T-cell (primary cell): ENCODE results near the gene MAP3K10. TPM values are rescaled to one million over a fixed set of nuclear protein-coding genes. Genes with fewer than 3 reads are reported as not detected.
"Not testable (repeated sequence)": the region's sequence is repeated elsewhere in the genome, so short reads cannot be mapped to it uniquely, and the experiment has no call there.

Experiments
- ATAC-seq, 4 experiments: fragments of 200-7000 bp in 3 of 4; fragments of 150-1000 bp in 1 of 4; cut with Tn5 transposase; replicated peaks in 1 of 4; 1 replicate in 3 of 4; 2 replicates in 1 of 4; pipeline ENCODE4 v1.10.0; 2021; ENCODE audit warnings: moderate library complexity in 3 of 4, mild to moderate bottlenecking in 2 of 4, moderate number of reproducible peaks in 1 of 4
- CTCF ChIA-PET, 2 donors: fragments of 300-600 bp; sonication (Branson Sonifier 250); formaldehyde crosslinking; loops; one replicate each; lab custom pipeline; 2022; ENCODE audit warnings: antibody characterized with exemption in 2 of 2; lab: Charles Lee
- POLR2A ChIA-PET, 2 donors: fragments of 300-600 bp; sonication (Branson Sonifier 250); formaldehyde crosslinking; loops; one replicate each; lab custom pipeline; 2022; ENCODE audit warnings: antibody characterized with exemption in 2 of 2; lab: Charles Lee
- DNase-seq, 35 experiments: peaks; one replicate each; pipeline versions ENCODE4 v3.0.0 to v3.0.0-alpha.2; 2013 to 2023
- H3K27ac ChIP-seq: one replicate; pipeline ENCODE4 v1.5.1; 2013; ENCODE audit warnings: low read length
- H3K27me3 ChIP-seq, 2 experiments: replicated peaks in 1 of 2; 1 replicate in 1 of 2; 2 replicates in 1 of 2; pipeline versions ENCODE4 v1.6.1 to v1.7.0; 2013; ENCODE audit warnings: low read length in 1 of 2, mixed read lengths in 1 of 2; ENCODE audit not compliant: control insufficient read depth in 2 of 2, insufficient read depth in 2 of 2; ENCODE audit errors: extremely low read depth in 1 of 2
- H3K36me3 ChIP-seq, 2 donors: 1 replicate in 1 of 2; 2 replicates in 1 of 2; pipeline versions ENCODE4 v1.6.1 to v1.7.0; 2013; ENCODE audit warnings: low read length in 1 of 2; ENCODE audit not compliant: control insufficient read depth in 2 of 2, insufficient read depth in 1 of 2; ENCODE audit errors: extremely low read depth in 1 of 2
- H3K4me1 ChIP-seq, 2 experiments: 1 replicate in 1 of 2; 2 replicates in 1 of 2; pipeline versions ENCODE4 v1.6.1 to v1.7.0; 2013; ENCODE audit warnings: low read length in 2 of 2, mixed read lengths in 1 of 2; ENCODE audit not compliant: insufficient read depth in 2 of 2, control insufficient read depth in 1 of 2; ENCODE audit errors: extremely low read depth in 1 of 2
- H3K4me3 ChIP-seq, 2 donors: 1 replicate in 1 of 2; 2 replicates in 1 of 2; pipeline versions ENCODE4 v1.5.1 to v1.7.0; 2013; ENCODE audit warnings: mild to moderate bottlenecking in 2 of 2, low read length in 1 of 2, moderate library complexity in 1 of 2; ENCODE audit not compliant: control insufficient read depth in 1 of 2; ENCODE audit errors: extremely low read depth in 1 of 2
- H3K9me3 ChIP-seq: 2 replicates; pipeline ENCODE4 v1.7.0; 2013
- H3K27ac Mint-ChIP-seq, 2 donors: one replicate each; pipeline ENCODE4 v1.8.0; 2020 to 2021; ENCODE audit warnings: mild to moderate bottlenecking in 2 of 2, mixed read lengths in 2 of 2
- H3K27me3 Mint-ChIP-seq, 2 donors: one replicate each; pipeline ENCODE4 v1.8.0; 2021 to 2022; ENCODE audit warnings: mixed read lengths in 2 of 2
- H3K36me3 Mint-ChIP-seq: one replicate; pipeline ENCODE4 v1.8.0; 2021; ENCODE audit warnings: mixed read lengths
- H3K4me1 Mint-ChIP-seq, 3 donors: one replicate each; pipeline ENCODE4 v1.8.0; 2020 to 2022; ENCODE audit warnings: mixed read lengths in 3 of 3, mild to moderate bottlenecking in 1 of 3
- H3K4me3 Mint-ChIP-seq, 3 donors: one replicate each; pipeline ENCODE4 v1.8.0; 2020 to 2022; ENCODE audit warnings: mild to moderate bottlenecking in 3 of 3, mixed read lengths in 3 of 3, moderate library complexity in 3 of 3
- H3K9me3 Mint-ChIP-seq, 3 donors: one replicate each; pipeline ENCODE4 v1.8.0; 2020 to 2022; ENCODE audit warnings: mixed read lengths in 3 of 3
- WGBS: methylation state at CpG from one replicate; pipeline ENCODE4 v1.1.5; 2013; ENCODE audit warnings: missing lambda C conversion rate; ENCODE audit not compliant: insufficient coverage; 5-methylcytosine and 5-hydroxymethylcytosine counted together
- total RNA-seq, 35 experiments: library from RNA in 6 of 35; stranded (reverse) in 6 of 35; fragments of 120-200 nt in 1 of 35; gene quantifications; one replicate each; pipeline versions ENCODE4 v1.2.1 to v1.2.4 and lab custom pipeline; 2013 to 2026

Gene MAP3K10
- total RNA-seq, 5 donors from 2014 or later (not counting 1 experiment from before 2014, with no cell fraction given) = 20.9 to 39.6 (median 33.0) TPM

GRCh38 chr19:40145749-40146029 lies 45.5 kb upstream of the MAP3K10 start:
- Mint-ChIP-seq H3K4me1 (peaks cover 39 to 55% (median 48%) of the 10 kb centered on the region in 3 donors), H3K27ac (peak overlapping the region; percentile 46 to 81)
- H3K27me3 Mint-ChIP-seq, DNase-seq, H3K27me3 ChIP-seq, ATAC-seq, H3K9me3 Mint-ChIP-seq, H3K4me3 Mint-ChIP-seq, POLR2A ChIA-PET, H3K9me3 ChIP-seq, CTCF ChIA-PET, H3K36me3 Mint-ChIP-seq, H3K4me3 ChIP-seq, H3K36me3 ChIP-seq: not testable (repeated sequence)
- Histone ChIP-seq H3K27ac (peak overlapping the region; percentile 54), H3K4me1 (peaks cover 21 to 50% of the 10 kb centered on the region in 2 experiments)
- 93% methylated on average over 5 of the region's 6 CpGs for WGBS

GRCh38 chr19:40147338-40147692 lies 43.9 kb upstream of the MAP3K10 start:
- H3K27me3 ChIP-seq = no peaks in the 10 kb centered on the region
- no peaks in the 10 kb centered on the region for H3K27me3 Mint-ChIP-seq
- H3K4me3 ChIP-seq = no peak overlapping the region
- DNase-seq (no peak), ATAC-seq (no peak)
- H3K27ac ChIP-seq = no peak overlapping the region
- no peaks in the 10 kb centered on the region for H3K9me3 ChIP-seq
- H3K4me1 ChIP-seq = peaks cover 21 to 46% of the 10 kb centered on the region in 2 experiments
- H3K36me3 Mint-ChIP-seq = no peaks in the 10 kb centered on the region
- H3K4me3 Mint-ChIP-seq = no peak overlapping the region
- 63% methylated on average over 2 of the region's 2 CpGs for WGBS
- H3K4me1 Mint-ChIP-seq = peaks cover 39 to 49% (median 44%) of the 10 kb centered on the region in 3 donors
- H3K36me3 ChIP-seq = no peaks in the 10 kb centered on the region
- H3K27ac Mint-ChIP-seq = no peak overlapping the region
- H3K9me3 Mint-ChIP-seq = no peaks in the 10 kb centered on the region
- POLR2A ChIA-PET = no interaction called here
- CTCF ChIA-PET = no interaction called here

DNA sequence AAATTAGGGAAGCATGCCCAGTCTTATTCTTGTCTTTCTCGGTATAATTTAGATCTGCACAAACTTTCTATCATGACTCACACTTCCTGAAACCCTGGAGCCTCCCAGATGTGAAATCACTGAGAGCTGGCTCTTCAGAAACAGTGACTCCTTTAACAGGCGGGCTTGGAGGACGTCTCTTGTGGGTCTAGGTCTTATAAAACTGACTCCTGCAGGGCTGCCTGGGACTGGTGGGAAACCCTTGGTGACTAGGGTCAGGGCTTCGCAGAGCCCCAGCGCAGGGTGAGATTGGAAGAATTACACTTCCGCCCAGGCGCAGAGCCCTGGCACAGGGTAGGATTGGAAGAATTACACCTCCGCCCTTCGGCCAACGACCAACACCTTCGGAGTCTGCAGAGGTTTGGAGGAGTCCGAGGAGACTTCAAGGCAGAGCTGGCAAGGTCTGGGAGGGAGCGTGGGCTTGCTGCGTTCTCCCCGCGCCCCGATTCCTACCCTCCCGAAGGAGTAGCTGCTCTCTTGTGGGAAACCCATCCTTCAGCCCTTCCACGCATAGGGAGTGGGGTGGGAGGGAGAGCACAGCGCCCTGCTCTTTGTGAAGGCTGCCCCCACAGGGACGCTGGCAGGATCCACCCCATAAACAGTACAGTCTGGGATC lies 43.4 kb upstream of the MAP3K10 start:
- 81% methylated on average over 14 of the region's 21 CpGs for WGBS

GRCh38 chr19:40149501-40149900 lies 41.7 kb upstream of the MAP3K10 start:
- Histone ChIP-seq H3K4me1 (peaks cover 11 to 29% of the 10 kb centered on the region in 2 experiments), H3K27ac (no peak overlapping the region), H3K9me3 (no peaks in the 10 kb centered on the region), H3K36me3 (no peaks in the 10 kb centered on the region), H3K4me3 (no peak overlapping the region), H3K27me3 (no peaks in the 10 kb centered on the region)
- ChIA-PET POLR2A (no interaction called here), CTCF (no interaction called here)
- no peaks in the 10 kb centered on the region for H3K36me3 Mint-ChIP-seq
- ATAC-seq = no peak
- H3K4me3 Mint-ChIP-seq = no peak overlapping the region
- peaks cover 22 to 32% (median 25%) of the 10 kb centered on the region in 3 donors for H3K4me1 Mint-ChIP-seq
- H3K27me3 Mint-ChIP-seq = no peaks in the 10 kb centered on the region
- WGBS = 88% methylated on average over 1 of the region's 3 CpGs
- no peak for DNase-seq
- no peak overlapping the region for H3K27ac Mint-ChIP-seq
- no peaks in the 10 kb centered on the region for H3K9me3 Mint-ChIP-seq

More for the DNA sequence above, 43.4 kb upstream of the MAP3K10 start:
- H3K4me1 ChIP-seq = peaks cover 21 to 41% of the 10 kb centered on the region in 2 experiments
- POLR2A ChIA-PET = no interaction called here
- H3K36me3 Mint-ChIP-seq = no peaks in the 10 kb centered on the region
- peak overlapping the region; percentile 1 to 71 for H3K27ac Mint-ChIP-seq
- H3K4me1 Mint-ChIP-seq = peaks cover 39 to 45% (median 39%) of the 10 kb centered on the region in 3 donors
- H3K9me3 ChIP-seq = no peaks in the 10 kb centered on the region
- no peak overlapping the region for H3K27ac ChIP-seq
- H3K36me3 ChIP-seq = no peaks in the 10 kb centered on the region
- DNase-seq = no peak
- CTCF ChIA-PET = no interaction called here
- no peak overlapping the region for H3K4me3 Mint-ChIP-seq
- H3K27me3 ChIP-seq = no peaks in the 10 kb centered on the region
- H3K27me3 Mint-ChIP-seq = no peaks in the 10 kb centered on the region
- no peaks in the 10 kb centered on the region for H3K9me3 Mint-ChIP-seq
- ATAC-seq = no peak
- no peak overlapping the region for H3K4me3 ChIP-seq

GRCh38 chr19:40150170-40150569 lies 41.1 kb upstream of the MAP3K10 start:
- Mint-ChIP-seq H3K9me3 (no peaks in the 10 kb centered on the region), H3K27me3 (no peaks in the 10 kb centered on the region), H3K36me3 (no peaks in the 10 kb centered on the region), H3K27ac (no peak overlapping the region), H3K4me3 (no peak overlapping the region), H3K4me1 (peaks cover 17 to 27% (median 21%) of the 10 kb centered on the region in 3 donors)
- Histone ChIP-seq H3K4me1 (peaks cover 5 to 22% of the 10 kb centered on the region in 2 experiments), H3K9me3 (no peaks in the 10 kb centered on the region), H3K4me3 (no peak overlapping the region), H3K27ac (no peak overlapping the region), H3K27me3 (no peaks in the 10 kb centered on the region), H3K36me3 (no peaks in the 10 kb centered on the region)
- WGBS = no CpG with 5 or more reads among the region's 5 CpGs
- ChIA-PET POLR2A (no interaction called here), CTCF (no interaction called here)
- DNase-seq (no peak), ATAC-seq (no peak)

DNA sequence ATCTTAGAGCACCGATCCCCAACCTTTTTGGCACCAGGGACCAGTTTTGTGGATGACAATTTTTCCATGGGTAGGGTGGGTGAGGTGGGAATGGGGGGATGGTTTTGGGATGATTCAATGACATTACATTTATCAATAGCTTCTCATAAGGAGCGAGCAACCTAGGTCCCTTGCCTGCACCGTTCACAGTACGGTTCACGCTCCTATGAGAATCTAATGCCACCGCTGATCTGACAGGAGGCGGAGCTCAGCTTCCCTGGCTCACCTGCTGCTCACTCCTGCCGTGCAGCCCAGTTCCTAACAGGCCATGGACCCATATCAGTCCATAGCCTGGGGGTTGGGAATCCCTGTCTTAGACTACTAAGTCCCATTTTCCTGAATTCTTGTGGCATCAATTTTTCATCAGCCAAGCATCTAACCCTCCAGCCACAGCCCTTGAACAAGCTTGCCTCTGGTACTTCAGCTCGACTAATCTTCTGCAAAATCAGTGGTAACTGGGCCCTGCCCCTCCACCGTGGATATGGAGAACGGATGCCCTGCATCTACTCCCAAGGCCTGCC lies 37.0 kb upstream of the MAP3K10 start:
- no peak for ATAC-seq
- WGBS = 89% methylated on average over 7 of the region's 11 CpGs

More for the DNA sequence above, 37.0 kb upstream of the MAP3K10 start:
- ChIA-PET POLR2A (no interaction called here), CTCF (no interaction called here)
- no peak overlapping the region for H3K27ac Mint-ChIP-seq
- Histone ChIP-seq H3K4me1 (peaks cover 0 to 16% of the 10 kb centered on the region in 2 experiments), H3K27me3 (no peaks in the 10 kb centered on the region), H3K36me3 (no peaks in the 10 kb centered on the region), H3K9me3 (no peaks in the 10 kb centered on the region), H3K27ac (no peak overlapping the region), H3K4me3 (no peak overlapping the region)
- no peak overlapping the region for H3K4me3 Mint-ChIP-seq
- no peaks in the 10 kb centered on the region for H3K9me3 Mint-ChIP-seq
- DNase-seq = no peak
- H3K27me3 Mint-ChIP-seq = no peaks in the 10 kb centered on the region
- H3K36me3 Mint-ChIP-seq = no peaks in the 10 kb centered on the region
- H3K4me1 Mint-ChIP-seq = peaks cover 5 to 8% (median 7%) of the 10 kb centered on the region in 3 donors
